HG02678 (cell line): Measurements from ENCODE around the gene OPALIN.

ENCODE experiments used
- ATAC-seq: cut with Tn5 transposase; IDR thresholded peaks from one replicate; pipeline ENCODE4 v1.9.1; 2021; ENCODE audit warnings: mild to moderate bottlenecking, moderate library complexity; ENCODE audit not compliant: unreplicated experiment

Gene OPALIN

DNA sequence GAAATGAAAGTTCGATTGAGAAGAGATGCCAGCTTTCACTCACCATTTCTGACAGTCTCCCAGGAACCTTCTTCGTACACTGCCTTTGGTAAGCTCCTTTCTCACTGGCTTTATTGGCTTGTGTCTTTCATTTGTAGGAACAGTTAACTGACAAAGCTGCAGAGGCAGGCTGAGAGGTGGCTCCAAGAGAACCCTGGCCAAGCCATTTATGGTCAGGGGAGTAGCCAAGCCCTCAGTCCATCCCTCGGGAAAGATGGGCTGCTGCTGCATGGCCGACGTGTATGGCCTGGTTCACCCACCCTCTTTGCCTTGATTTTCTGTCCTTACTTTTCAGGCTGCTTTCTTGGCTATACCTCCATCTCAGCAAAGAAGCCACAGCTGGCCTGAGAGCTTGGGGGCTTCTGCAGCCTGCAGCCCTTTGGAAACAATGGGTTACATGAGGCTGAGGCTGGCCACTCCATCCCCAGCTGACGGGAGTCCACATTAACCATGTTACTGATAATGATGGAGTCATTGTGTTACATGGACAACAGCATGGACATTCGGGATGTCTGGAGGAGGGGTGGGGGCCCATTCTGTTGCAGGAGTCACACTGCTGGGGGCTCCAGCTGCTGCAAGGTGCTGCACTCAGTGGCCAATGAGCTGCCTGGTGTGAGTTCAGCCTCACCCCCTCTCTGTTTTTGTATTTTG lies at the start of gene OPALIN:
Gene OPALIN, minus strand, starts transcription at position 152 of the 690 bp plus-strand sequence. Its CDS starts 106 bp downstream, at position 46.
- ATAC-seq = no peak

- ATAC-seq = no peak
Observed at GRCh38 chr10:96408201-96408600, 49.4 kb upstream of the OPALIN start.

DNA sequence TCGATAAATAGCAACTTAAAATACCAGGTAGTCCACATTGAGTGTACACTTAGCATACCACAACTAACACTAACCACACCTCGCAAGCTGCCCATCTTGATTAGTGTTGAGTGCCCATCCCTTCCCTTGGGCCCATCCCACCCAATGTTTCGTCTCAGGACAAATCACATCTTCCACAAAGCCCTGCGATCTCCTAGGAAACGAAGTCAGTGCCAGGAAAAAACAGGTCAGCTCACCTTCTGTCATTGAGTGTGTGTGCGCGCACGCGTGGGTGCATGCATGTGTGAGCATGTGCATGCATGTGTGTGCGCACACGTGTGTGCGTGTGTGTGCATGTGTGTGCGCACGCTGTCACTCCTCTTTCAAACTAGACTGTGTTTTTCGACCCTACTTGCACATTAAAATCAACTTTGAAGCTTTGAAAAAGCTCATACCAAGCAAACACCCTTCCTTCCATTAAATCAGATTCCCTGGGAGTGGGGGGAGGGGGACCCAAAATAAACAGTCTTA lies 48.8 kb upstream of the OPALIN start:
- ATAC-seq = no peak

DNA sequence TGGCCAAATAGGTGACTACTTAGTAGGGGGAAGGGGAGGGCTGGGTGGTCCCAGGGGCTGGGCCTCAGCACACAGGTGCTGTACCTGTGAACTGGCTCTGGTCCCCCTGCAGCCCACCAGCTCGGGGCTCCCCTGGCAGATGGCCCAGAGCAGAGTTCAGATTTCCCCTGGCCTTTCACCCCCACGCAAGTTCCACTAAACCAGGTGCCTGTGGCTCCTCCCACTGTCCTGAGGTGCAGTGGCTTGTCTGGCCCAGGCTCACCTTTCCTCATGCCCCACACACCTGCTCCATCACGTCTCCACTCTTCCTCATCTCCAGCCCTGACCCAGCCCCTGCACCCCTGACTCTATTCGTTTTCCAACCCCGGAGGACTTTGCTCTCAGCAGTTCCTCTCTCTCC lies 47.3 kb upstream of the OPALIN start:
- no peak for ATAC-seq

DNA sequence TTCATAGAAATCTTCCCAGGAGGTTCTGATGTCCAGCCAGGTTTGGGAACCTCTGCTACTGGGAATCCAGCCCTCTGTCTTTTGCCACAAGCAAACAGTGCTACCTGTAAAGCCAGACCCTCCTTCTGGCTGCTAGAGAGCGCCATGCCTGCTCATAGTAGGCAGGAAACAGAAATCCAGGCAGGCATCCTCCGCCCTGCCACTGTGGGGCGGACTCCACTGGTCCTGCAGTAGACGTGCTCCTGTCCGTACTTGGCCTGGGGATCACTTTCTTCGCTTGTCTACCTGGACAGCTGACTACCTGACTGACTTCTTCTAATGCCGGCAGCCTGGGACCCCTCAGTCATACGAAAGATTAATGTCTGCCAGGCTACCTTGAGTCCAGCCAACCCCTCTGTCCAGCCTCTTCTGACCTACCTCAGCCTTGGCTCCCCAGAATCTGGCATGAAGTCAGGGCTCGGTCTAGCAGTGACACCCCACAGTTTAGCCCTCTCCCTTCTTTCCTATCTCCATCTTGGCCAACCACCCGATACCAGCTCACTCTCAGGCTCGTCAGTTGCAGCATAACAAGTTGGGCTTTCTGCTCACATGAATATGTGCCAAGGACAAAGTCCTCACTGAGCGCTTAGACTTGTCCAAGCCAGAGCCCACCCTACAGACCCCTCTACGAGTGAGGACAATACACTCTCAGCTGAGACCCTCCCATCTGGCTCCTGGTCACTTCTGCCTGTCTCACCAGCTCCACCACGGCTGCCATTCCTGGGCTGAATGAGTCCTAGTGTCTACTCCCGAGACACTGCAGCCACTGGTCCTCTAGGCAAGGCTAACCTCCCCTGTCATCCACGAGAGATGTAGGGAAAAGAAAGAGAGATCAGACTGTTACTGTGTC lies 43.9 kb upstream of the OPALIN start:
- ATAC-seq = no peak

GRCh38 chr10:96401036-96401435 lies 42.2 kb upstream of the OPALIN start:
- ATAC-seq = no peak

DNA sequence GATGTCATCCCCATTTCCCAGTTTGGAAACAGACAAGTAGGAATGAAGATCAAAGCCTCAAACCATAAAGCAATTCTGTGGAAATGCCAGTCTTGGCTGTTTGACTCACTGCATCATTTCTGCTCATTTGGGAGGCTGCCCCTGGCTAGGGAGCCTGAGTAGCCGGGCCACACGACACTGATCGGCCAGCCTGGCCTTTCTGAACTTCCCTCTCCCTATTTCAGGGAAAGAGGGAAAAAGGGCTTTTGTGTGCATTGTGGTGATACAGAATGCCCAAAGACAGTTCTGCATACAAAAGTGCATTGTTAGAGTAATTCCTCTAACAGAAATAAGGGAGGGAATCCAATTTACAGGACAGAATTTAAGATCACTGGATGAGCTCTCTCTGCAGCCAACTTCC lies 41.7 kb upstream of the OPALIN start:
- ATAC-seq = no peak

DNA sequence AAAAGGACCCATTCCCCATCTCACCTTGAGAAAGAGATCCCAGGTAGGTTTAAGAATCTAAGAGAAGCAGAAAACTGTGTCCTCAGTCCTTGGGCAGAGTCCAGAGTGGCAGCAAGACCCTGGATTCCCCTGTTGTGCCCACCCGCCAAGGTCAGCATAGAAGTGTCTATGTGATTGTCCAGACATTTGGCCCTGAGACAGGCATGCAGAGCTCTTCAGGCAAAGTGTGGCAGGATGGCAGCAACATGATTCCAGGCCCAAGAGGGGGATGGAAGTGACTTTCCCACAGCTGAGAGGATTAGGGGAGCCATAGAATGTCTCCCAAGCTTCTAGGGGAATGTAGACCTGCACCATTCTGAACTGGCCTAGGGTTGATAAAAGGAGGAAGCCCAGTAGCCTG lies 39.1 kb upstream of the OPALIN start:
- ATAC-seq = no peak

DNA sequence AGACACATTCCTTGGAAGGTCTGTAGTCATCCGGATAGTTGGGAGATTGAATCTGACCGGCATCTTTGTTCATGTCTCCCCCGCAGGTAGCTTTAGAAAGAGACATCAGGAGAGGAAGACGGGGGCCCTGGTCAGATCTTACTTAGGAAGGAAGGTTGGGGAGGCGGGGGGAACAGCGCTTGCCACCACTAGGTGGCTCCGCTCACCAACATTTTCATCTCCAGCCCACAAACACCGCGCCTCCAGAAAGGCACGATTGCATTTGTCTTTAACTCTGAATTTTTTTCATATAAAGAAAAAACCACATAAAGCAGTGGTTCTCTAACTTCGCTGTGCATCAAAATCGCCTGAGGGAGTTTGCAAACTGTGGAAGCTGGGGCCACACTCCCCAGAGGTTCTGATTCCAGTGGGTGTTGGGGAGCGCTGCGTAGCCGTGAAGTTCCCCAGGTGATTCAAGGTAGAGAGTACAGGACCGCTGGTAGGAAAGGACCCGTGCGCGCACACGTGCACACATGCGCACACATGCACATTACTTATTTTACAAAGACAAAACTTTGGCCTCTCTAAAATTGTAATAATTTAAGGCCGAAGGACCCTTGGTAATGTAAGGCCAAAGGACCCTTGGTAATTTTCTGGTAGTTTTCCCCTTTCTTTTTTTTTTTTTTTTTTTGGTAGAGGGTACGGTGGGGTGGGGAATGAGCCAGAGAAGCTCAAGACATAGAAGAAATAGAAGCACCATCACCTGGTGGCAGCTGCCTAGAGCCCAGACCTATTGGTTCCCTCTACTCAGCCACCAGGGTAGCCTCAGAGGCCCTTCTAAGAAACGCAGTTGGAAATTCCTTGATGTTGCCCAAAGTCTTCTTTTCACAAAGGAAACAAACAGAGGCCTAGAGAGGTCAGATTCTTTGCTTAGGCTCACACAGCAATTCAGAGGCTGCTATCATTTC lies 37.4 kb upstream of the OPALIN start:
- ATAC-seq = no peak

DNA sequence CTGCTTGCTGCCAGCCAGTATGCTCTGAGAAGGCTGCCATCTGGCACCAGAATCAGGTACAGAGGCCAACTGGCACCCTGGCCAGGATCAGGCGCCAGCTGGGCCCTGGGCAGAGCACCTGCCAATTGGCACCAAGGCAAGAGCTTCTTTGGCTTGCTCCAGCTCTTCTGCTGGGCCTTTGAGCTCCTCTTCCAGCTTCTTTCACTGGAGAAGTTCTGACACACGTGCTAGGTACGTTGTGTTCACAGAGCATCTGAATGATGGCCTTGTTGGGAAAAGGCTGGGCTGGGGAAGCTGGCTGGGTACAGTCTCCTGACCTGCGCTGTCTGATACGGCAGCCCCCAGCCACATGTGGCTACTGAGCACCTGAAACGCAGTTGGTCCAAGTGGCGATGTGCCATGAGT lies 31.7 kb upstream of the OPALIN start:
- no peak for ATAC-seq

DNA sequence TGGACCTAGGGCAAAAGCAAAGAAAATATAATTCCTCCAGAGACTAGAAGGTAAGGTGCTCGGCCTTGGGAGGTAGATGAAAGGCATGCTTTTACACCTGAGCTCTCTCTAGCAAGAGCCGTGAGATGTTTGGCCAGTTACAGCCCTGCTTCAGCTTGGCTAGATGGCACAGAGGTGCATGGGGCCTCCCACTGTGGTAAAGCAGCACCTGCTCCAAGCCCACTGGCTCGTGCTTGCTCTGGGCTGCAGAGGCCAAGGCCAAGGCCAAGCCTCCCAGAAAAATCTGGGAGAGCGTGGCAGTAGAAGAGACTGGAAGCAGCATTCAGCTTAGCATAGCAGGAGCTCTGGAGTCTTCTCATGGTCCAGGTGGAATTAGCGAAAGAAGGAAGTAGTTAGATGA lies 31.0 kb upstream of the OPALIN start:
- no peak for ATAC-seq

- ATAC-seq = no peak
Observed at GRCh38 chr10:96387601-96388000, 28.8 kb upstream of the OPALIN start.

DNA sequence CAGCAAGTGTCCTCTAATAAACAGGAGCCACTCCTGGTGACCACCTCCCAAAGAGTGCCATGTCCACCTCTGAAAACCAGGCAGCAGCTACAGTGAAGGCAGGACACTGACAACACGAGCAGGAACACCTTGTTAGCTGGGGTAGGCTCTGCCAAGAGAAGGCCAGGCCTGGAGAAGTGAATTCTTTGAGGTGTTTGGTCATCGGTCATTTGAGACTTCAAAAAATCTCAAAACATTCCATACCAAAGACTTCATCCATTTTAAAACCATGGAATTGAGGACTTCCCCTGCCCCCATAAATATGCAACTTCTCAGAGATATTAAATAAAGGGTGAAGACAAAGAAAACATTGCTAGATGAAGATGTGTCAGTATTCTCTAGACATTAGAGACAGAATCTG lies 28.4 kb upstream of the OPALIN start:
- no peak for ATAC-seq

DNA sequence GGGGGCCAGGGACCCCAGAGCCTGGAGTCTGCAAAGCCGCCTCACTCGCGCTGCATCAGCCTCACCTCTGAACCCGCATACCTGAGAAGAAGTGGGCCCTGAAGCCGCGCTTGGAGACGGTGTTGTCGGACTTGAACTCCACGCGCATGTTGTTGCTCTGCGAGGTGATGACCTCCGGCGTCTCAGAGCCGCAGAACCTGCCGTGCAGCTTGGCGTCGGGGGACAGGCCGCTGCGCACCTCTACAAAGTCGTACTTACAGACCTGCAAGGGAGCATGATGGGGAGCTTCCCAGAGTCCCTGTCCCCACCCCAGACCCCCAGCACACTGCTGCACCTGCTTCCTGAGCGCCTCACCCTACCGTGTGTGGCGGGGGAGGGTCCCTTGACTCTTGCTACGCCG lies 25.7 kb upstream of the OPALIN start:
- ATAC-seq = no peak

DNA sequence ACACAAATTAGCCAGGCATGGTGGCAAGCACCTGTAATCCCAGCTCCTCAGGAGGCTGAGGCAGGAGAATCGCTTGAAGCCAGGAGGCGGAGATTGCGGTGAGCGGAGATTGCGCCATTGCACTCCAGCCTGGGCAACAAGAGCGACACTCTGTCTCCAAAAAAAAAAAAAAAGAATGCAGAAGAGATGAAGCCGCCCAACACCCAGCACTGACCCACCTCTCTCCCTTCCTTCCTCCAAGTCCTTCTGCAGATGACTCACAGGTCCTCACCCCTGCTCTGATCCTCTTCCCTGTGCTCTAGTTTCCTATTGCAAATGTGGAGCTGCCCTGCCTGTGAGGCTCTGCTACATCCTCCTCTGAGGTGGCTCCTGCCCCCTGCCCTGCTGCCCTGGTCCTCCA lies 22.0 kb upstream of the OPALIN start:
- ATAC-seq = no peak

- no peak for ATAC-seq
Observed at GRCh38 chr10:96379758-96380157, 21.0 kb upstream of the OPALIN start.

DNA sequence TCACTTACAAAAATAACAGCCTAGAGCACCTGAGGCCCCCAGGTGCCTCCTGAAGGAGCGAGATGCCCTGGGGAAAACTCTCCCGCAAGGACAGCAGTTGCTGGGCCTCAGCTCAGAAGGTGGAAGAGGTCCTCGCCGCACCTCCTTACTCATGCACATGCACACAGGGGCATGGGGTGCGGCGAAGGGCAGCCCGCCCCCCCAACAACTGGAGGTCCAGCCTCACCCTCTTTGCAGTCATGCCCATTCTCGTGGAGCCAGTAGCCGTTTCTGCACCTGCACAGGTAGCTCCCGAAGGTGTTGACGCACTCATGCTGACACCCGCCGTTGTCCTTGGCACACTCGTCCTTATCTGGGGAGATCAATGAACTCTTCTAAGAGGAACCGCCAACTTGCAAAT lies 19.9 kb upstream of the OPALIN start:
- ATAC-seq = no peak

DNA sequence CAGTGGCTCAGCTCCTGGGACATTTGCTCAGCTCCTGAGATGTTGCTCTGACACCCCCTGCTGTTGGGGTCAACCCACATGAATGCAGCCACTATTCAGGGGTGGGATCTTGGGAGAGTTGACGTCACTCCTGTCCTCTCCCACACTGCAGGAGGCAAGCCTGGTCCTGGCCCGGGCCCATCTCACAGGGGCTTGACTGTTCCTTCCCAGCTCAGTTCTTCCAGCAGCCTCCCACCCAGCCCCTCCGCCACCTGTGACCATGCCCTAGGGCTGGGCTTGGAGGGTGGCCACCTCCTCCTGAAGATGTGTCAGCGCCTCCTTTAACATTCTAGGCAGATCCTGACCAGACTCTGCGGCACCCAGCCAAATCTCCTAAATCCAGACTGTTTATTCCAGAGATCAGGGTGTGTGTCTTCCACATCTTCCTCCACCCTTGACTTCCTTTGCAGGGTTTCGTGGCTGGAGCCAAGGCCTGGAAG lies 19.1 kb upstream of the OPALIN start:
- ATAC-seq = no peak

- no peak for ATAC-seq
Observed at GRCh38 chr10:96376483-96376882, 17.7 kb upstream of the OPALIN start.

DNA sequence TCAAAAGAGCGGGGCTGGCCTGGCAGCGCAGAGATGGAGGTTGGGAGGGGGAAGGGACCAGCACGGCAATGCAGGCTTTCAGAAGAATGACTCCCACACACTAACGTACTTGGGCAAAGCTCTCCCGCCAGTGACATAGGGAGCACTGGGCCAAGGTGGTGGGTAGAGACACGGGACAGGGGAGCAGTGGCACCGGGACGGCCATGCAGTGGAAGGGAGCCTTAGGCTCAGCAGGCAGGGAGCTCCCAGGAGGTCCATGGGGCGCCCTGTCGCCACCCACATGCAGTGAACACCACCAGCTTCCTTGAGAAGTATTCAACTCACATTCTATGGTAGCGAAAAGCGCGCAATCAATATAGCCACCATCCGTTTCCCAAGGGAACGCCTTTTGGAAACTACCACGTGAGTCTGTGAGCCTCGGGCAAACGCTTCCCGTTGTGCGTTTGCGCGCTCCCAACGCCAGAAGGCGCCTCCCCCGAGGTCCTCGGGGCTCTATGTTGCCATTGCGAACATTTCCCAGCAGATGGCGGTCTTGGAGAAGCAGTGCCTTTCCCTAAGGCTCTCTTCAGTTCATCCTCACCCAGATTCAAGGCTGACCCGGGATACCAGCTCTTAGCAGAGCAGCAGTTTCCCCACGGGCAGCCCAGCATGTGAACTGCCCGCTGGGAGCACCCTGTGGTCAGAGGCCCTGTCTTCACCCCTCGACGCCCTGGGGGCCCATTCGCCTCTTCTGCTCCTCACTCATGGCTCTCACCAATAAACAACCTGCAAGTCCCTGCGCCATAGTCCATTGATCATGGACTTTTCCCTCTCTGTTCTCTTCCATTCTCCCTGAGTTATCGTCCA lies 16.4 kb upstream of the OPALIN start:
- ATAC-seq = peak; percentile 78
